ENCODE results near the gene TMEM132C. TPM values are rescaled to one million over a fixed set of nuclear protein-coding genes. Genes with fewer than 3 reads are reported as not detected.
A peak's percentile ranks its signal among the peaks of the same experiment; 100 is the strongest.

Gene TMEM132C
- total RNA-seq, 2 donors from 2014 or later, result 0.26 to 0.33 TPM

- H3K36me3 ChIP-seq (ENCODE audit: control insufficient read depth, insufficient read depth, low read length), result no peaks in the 10 kb centered on the region
- H3K27ac ChIP-seq (ENCODE audit: low read depth, low read length), result peak overlapping the region; percentile 11
- TF ChIP-seq CTCF (conservative IDR thresholded peaks at IDR 0.05), result no peak
- DNase-seq, result no peak
- H3K9me3 Mint-ChIP-seq, result peaks cover 1% of the 10 kb centered on the region
- no peak overlapping the region for H3K4me3 Mint-ChIP-seq
- H3K36me3 Mint-ChIP-seq (ENCODE audit: low read depth), result no peaks in the 10 kb centered on the region
- no peaks in the 10 kb centered on the region for H3K9me3 ChIP-seq (ENCODE audit: control insufficient read depth, low read length)
- no peaks in the 10 kb centered on the region for H3K27me3 ChIP-seq (ENCODE audit: control insufficient read depth, insufficient read depth, low read length, poor library complexity, severe bottlenecking)
- peaks cover 1% of the 10 kb centered on the region for H3K27me3 Mint-ChIP-seq (ENCODE audit: insufficient read depth)
- H3K4me3 ChIP-seq (ENCODE audit: low read length), result no peak overlapping the region
- 91 to 92% methylated on average over 17 to 20 of the region's 20 CpGs for WGBS, 2 experiments (ENCODE audit: insufficient coverage in 1 of 2, insufficient read length in 1 of 2)
- no peak overlapping the region for H3K27ac Mint-ChIP-seq
- no peaks in the 10 kb centered on the region for H3K4me1 Mint-ChIP-seq
- no peak overlapping the region for H3K9ac ChIP-seq (ENCODE audit: extremely low read depth, low read length, poor library complexity, severe bottlenecking)
- H3K4me1 ChIP-seq (ENCODE audit: control insufficient read depth, insufficient read depth, low read length), result no peaks in the 10 kb centered on the region
Measured at GRCh38 chr12:128682548-128683275, 415.7 kb downstream of the TMEM132C start.

GRCh38 chr12:128684352-128684751 is 417.4 kb downstream of the TMEM132C start:
- Histone ChIP-seq H3K27me3 (ENCODE audit: control insufficient read depth, insufficient read depth, low read length, poor library complexity, severe bottlenecking) (no peaks in the 10 kb centered on the region), H3K27ac (ENCODE audit: low read depth, low read length) (no peak overlapping the region), H3K9ac (ENCODE audit: extremely low read depth, low read length, poor library complexity, severe bottlenecking) (no peak overlapping the region), H3K36me3 (ENCODE audit: control insufficient read depth, insufficient read depth, low read length) (no peaks in the 10 kb centered on the region), H3K4me3 (ENCODE audit: low read length) (no peak overlapping the region), H3K4me1 (ENCODE audit: control insufficient read depth, insufficient read depth, low read length) (no peaks in the 10 kb centered on the region), H3K9me3 (ENCODE audit: control insufficient read depth, low read length) (no peaks in the 10 kb centered on the region)
- no peak for TF ChIP-seq CTCF (conservative IDR thresholded peaks at IDR 0.05)
- DNase-seq, result no peak
- H3K4me1 Mint-ChIP-seq, result no peaks in the 10 kb centered on the region
- no peak overlapping the region for H3K27ac Mint-ChIP-seq
- H3K9me3 Mint-ChIP-seq, result peaks cover 1% of the 10 kb centered on the region
- H3K36me3 Mint-ChIP-seq (ENCODE audit: low read depth), result no peaks in the 10 kb centered on the region
- WGBS, 2 experiments (ENCODE audit: insufficient coverage in 1 of 2, insufficient read length in 1 of 2), result 87 to 94% methylated on average over 2 to 9 of the region's 9 CpGs
- peaks cover 1% of the 10 kb centered on the region for H3K27me3 Mint-ChIP-seq (ENCODE audit: insufficient read depth)
- no peak overlapping the region for H3K4me3 Mint-ChIP-seq

GRCh38 chr12:128685903-128686475 is 419.0 kb downstream of the TMEM132C start:
- no peak overlapping the region for H3K4me3 ChIP-seq (ENCODE audit: low read length)
- no peak overlapping the region for H3K4me3 Mint-ChIP-seq
- no peak for TF ChIP-seq CTCF (conservative IDR thresholded peaks at IDR 0.05)
- no peak overlapping the region for H3K27ac Mint-ChIP-seq
- no peaks in the 10 kb centered on the region for H3K4me1 ChIP-seq (ENCODE audit: control insufficient read depth, insufficient read depth, low read length)
- H3K36me3 Mint-ChIP-seq (ENCODE audit: low read depth), result no peaks in the 10 kb centered on the region
- H3K27ac ChIP-seq (ENCODE audit: low read depth, low read length), result no peak overlapping the region
- H3K9me3 ChIP-seq (ENCODE audit: control insufficient read depth, low read length), result no peaks in the 10 kb centered on the region
- H3K9me3 Mint-ChIP-seq, result peaks cover 1% of the 10 kb centered on the region
- no peaks in the 10 kb centered on the region for H3K27me3 ChIP-seq (ENCODE audit: control insufficient read depth, insufficient read depth, low read length, poor library complexity, severe bottlenecking)
- no peaks in the 10 kb centered on the region for H3K36me3 ChIP-seq (ENCODE audit: control insufficient read depth, insufficient read depth, low read length)
- H3K9ac ChIP-seq (ENCODE audit: extremely low read depth, low read length, poor library complexity, severe bottlenecking), result no peak overlapping the region
- DNase-seq, result no peak
- peaks cover 2% of the 10 kb centered on the region for H3K4me1 Mint-ChIP-seq
- peaks cover 1% of the 10 kb centered on the region for H3K27me3 Mint-ChIP-seq (ENCODE audit: insufficient read depth)
- 96 to 98% methylated on average over 7 to 11 of the region's 11 CpGs for WGBS, 2 experiments (ENCODE audit: insufficient coverage in 1 of 2, insufficient read length in 1 of 2)
